ENCODE measurements around the gene GNG14. TPM values are rescaled to one million over a fixed set of nuclear protein-coding genes. Genes with fewer than 3 reads are reported as not detected.

GNG14 gene
- total and polyA plus RNA-seq, 2 donors (not counting 1 experiment from before 2014, with no cell fraction given): not detected

DNA sequence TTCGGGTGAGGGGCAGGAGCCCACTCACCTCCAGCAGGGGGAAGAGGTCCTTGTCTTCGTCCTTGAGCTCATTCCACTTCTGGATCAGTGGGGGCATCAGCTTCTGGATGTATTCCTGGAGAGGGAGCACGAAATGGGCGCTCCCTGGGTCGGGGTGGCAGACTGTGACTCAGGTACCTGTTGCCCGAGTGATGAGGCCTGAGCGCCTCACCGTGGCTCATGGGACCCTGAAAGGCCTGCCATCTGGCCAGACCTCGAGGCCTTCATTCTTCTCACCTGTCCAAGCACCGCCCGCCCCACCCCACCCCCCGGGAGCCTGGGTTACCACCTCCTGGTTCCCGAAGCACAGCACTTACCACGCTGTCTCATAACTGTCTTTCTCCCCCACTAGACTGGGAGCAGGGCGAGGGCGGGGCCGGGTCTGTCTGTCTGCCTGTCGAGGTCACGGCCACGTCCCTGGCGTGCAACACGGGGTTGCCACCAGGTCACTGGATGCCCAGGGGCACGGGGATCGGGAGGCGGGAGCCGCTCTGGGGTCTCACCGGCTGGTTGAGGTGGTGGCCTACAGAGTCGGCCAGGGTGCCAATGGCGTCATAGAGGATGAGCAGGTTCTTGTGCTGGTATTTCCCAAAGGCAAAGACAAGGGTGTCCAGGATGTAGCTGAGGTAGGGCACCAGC, 18.0 kb downstream of the GNG14 start:
- Histone ChIP-seq H3K27me3 (replicated peaks in 1 of 4; ENCODE audit: control extremely low read depth in 1 of 4, control insufficient read depth in 3 of 4, insufficient read depth in 4 of 4, low read length in 3 of 4) (no peaks in the 10 kb centered on the region), H3K4me3 (ENCODE audit: control extremely low read depth in 1 of 5, extremely low read depth in 1 of 5, insufficient read depth in 1 of 5, low read depth in 2 of 5, low read length in 4 of 5) (no peak overlapping the region), H3K9ac (ENCODE audit: low read length) (no peak overlapping the region), H3K79me2 (ENCODE audit: control insufficient read depth, insufficient read depth, low read length) (peaks cover 3% of the 10 kb centered on the region), H3K27ac (ENCODE audit: low read length in 2 of 2) (no peak overlapping the region), H3K36me3 (replicated peaks in 1 of 2; ENCODE audit: control extremely low read depth in 1 of 2, control insufficient read depth in 1 of 2, extremely low read depth in 1 of 2, insufficient read depth in 2 of 2, low read length in 1 of 2) (peaks cover 8 to 66% of the 10 kb centered on the region in 2 experiments), H4K20me1 (ENCODE audit: control insufficient read depth, insufficient read depth, low read length, poor library complexity, severe bottlenecking) (no peaks in the 10 kb centered on the region), H3K9me3 (ENCODE audit: control extremely low read depth in 1 of 3, control insufficient read depth in 2 of 3, insufficient read depth in 1 of 3, low read length in 2 of 3) (no peaks in the 10 kb centered on the region), H3K4me1 (ENCODE audit: control insufficient read depth in 2 of 2, insufficient read depth in 2 of 2, low read length in 2 of 2) (no peaks in the 10 kb centered on the region), H3K4me2 (replicated peaks; ENCODE audit: low read depth, low read length, poor library complexity, severe bottlenecking) (no peak overlapping the region), H2AFZ (ENCODE audit: insufficient read depth, low read depth, low read length, poor library complexity, severe bottlenecking) (no peak overlapping the region)
- no peaks in the 10 kb centered on the region for H3K4me1 Mint-ChIP-seq
- DNase-seq (no peak), ATAC-seq (ENCODE audit: low read depth) (no peak)
- intact Hi-C loops (cut with micrococcal nuclease): no loop called here
- ChIA-PET POLR2A (interaction anchor here (0.6 kb wide), 1 partner anchor 123 kb away, joined by 4 read pairs; no protein-coding TSS in a partner anchor), CTCF (interaction anchor here (0.6 kb wide), 1 partner anchor 22 kb away, joined by 3 read pairs; no protein-coding TSS in a partner anchor)
- WGBS (ENCODE audit: insufficient coverage): 97% methylated on average over 28 of the region's 29 CpGs
- H3K9me3 Mint-ChIP-seq (ENCODE audit: insufficient read depth): no peaks in the 10 kb centered on the region
- no peak overlapping the region for H3K4me3 Mint-ChIP-seq
- H3K27me3 Mint-ChIP-seq: no peaks in the 10 kb centered on the region
- H3K27ac Mint-ChIP-seq: peak overlapping the region; percentile 15
- no peak for TF ChIP-seq EZH2 (IDR thresholded peaks at IDR 0.05; ENCODE audit: borderline replicate concordance, insufficient read depth, low read depth, low read length, poor library complexity, severe bottlenecking)
- TF ChIP-seq, protein P1, sequence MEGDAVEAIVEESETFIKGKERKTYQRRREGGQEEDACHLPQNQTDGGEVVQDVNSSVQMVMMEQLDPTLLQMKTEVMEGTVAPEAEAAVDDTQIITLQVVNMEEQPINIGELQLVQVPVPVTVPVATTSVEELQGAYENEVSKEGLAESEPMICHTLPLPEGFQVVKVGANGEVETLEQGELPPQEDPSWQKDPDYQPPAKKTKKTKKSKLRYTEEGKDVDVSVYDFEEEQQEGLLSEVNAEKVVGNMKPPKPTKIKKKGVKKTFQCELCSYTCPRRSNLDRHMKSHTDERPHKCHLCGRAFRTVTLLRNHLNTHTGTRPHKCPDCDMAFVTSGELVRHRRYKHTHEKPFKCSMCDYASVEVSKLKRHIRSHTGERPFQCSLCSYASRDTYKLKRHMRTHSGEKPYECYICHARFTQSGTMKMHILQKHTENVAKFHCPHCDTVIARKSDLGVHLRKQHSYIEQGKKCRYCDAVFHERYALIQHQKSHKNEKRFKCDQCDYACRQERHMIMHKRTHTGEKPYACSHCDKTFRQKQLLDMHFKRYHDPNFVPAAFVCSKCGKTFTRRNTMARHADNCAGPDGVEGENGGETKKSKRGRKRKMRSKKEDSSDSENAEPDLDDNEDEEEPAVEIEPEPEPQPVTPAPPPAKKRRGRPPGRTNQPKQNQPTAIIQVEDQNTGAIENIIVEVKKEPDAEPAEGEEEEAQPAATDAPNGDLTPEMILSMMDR (IDR thresholded peaks at IDR 0.05): no peak

DNA sequence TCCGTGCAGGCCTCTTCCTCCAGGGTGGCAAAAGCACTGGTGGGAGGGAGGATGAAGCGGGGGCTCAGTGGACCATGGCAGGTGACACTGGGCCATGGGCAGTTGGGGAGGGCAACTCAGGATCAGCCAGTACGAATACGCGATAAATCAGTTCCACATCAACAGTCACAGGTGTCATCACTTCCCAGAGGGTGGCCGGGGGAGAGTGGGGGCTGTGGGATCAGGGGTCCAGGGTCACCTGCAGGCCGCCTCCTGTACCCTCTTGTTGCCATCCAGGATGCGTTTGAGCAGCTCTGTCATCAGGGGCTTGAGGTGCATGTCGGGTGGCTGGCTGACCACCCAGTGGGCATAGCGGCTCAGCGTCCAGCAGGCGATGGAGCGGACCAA, 18.5 kb downstream of the GNG14 start:
- intact Hi-C loops (cut with micrococcal nuclease): no loop called here
- Histone ChIP-seq H3K36me3 (replicated peaks in 1 of 2; ENCODE audit: control extremely low read depth in 1 of 2, control insufficient read depth in 1 of 2, extremely low read depth in 1 of 2, insufficient read depth in 2 of 2, low read length in 1 of 2) (peaks cover 8 to 64% of the 10 kb centered on the region in 2 experiments), H3K4me1 (ENCODE audit: control insufficient read depth in 2 of 2, insufficient read depth in 2 of 2, low read length in 2 of 2) (no peaks in the 10 kb centered on the region), H3K27ac (ENCODE audit: low read length in 2 of 2) (no peak overlapping the region), H4K20me1 (ENCODE audit: control insufficient read depth, insufficient read depth, low read length, poor library complexity, severe bottlenecking) (no peaks in the 10 kb centered on the region), H3K27me3 (replicated peaks in 1 of 4; ENCODE audit: control extremely low read depth in 1 of 4, control insufficient read depth in 3 of 4, insufficient read depth in 4 of 4, low read length in 3 of 4) (no peaks in the 10 kb centered on the region), H3K4me2 (replicated peaks; ENCODE audit: low read depth, low read length, poor library complexity, severe bottlenecking) (no peak overlapping the region), H3K9me3 (ENCODE audit: control extremely low read depth in 1 of 3, control insufficient read depth in 2 of 3, insufficient read depth in 1 of 3, low read length in 2 of 3) (no peaks in the 10 kb centered on the region), H3K9ac (ENCODE audit: low read length) (no peak overlapping the region), H2AFZ (ENCODE audit: insufficient read depth, low read depth, low read length, poor library complexity, severe bottlenecking) (no peak overlapping the region), H3K4me3 (ENCODE audit: control extremely low read depth in 1 of 5, extremely low read depth in 1 of 5, insufficient read depth in 1 of 5, low read depth in 2 of 5, low read length in 4 of 5) (no peak overlapping the region), H3K79me2 (ENCODE audit: control insufficient read depth, insufficient read depth, low read length) (peaks cover 6% of the 10 kb centered on the region)
- TF ChIP-seq, protein P1 (IDR thresholded peaks at IDR 0.05): no peak
- TF ChIP-seq EZH2 (IDR thresholded peaks at IDR 0.05; ENCODE audit: borderline replicate concordance, insufficient read depth, low read depth, low read length, poor library complexity, severe bottlenecking): no peak
- Mint-ChIP-seq H3K4me3 (no peak overlapping the region), H3K9me3 (ENCODE audit: insufficient read depth) (no peaks in the 10 kb centered on the region), H3K27ac (no peak overlapping the region), H3K4me1 (no peaks in the 10 kb centered on the region), H3K27me3 (no peaks in the 10 kb centered on the region)
- ChIA-PET POLR2A (interaction anchor here (0.6 kb wide), 1 partner anchor 123 kb away, joined by 4 read pairs; no protein-coding TSS in a partner anchor), CTCF (no interaction called here)
- 100% methylated on average over 8 of the region's 13 CpGs for WGBS (ENCODE audit: insufficient coverage)
- DNase-seq (no peak), ATAC-seq (ENCODE audit: low read depth) (no peak)

Measured in B cell (primary cell).